Kidney (tissue), 14 donors: ENCODE results near the gene MACROD2. TPM values are rescaled to one million over a fixed set of nuclear protein-coding genes. Genes with fewer than 3 reads are reported as not detected.

Experiments
- DNase-seq, 5 donors: peaks; one replicate each; pipeline ENCODE4 v3.0.0-alpha.2; 2013 to 2020
- FAIRE-seq: peaks from 2 replicates; lab custom pipeline; 2012; peaks lifted over from hg19 to GRCh38; lab: Jason Lieb, UNC
- H3K27ac ChIP-seq, 2 donors: one replicate each; pipeline ENCODE4 v1.7.0; 2013; ENCODE audit warnings: low read depth in 2 of 2, low read length in 2 of 2, inconsistent platforms in 1 of 2
- H3K27me3 ChIP-seq: one replicate; pipeline ENCODE4 v1.7.1; 2013; ENCODE audit warnings: low read length, inconsistent platforms; ENCODE audit not compliant: control insufficient read depth, insufficient read depth
- H3K36me3 ChIP-seq, 3 donors: one replicate each; pipeline versions ENCODE4 v1.7.0 to v1.7.1; 2013; ENCODE audit warnings: low read length in 3 of 3, control low read depth in 1 of 3, inconsistent platforms in 1 of 3; ENCODE audit not compliant: insufficient read depth in 3 of 3, control insufficient read depth in 2 of 3
- H3K4me1 ChIP-seq, 3 donors: one replicate each; pipeline versions ENCODE4 v1.7.0 to v1.7.1; 2013; ENCODE audit warnings: low read length in 3 of 3, inconsistent platforms in 1 of 3, low read depth in 1 of 3; ENCODE audit not compliant: control insufficient read depth in 2 of 3, insufficient read depth in 2 of 3
- H3K4me3 ChIP-seq, 3 donors: one replicate each; pipeline versions ENCODE4 v1.7.0 to v1.8.1; 2013; ENCODE audit warnings: low read length in 3 of 3, control low read depth in 1 of 3, inconsistent platforms in 1 of 3
- H3K9ac ChIP-seq, 3 donors: one replicate each; pipeline versions ENCODE4 v1.7.0 to v1.7.1; 2013; ENCODE audit warnings: low read length in 3 of 3, control low read depth in 1 of 3, inconsistent platforms in 1 of 3
- H3K9me3 ChIP-seq, 3 donors: one replicate each; pipeline versions ENCODE4 v1.7.0 to v1.7.1; 2013; ENCODE audit warnings: low read length in 3 of 3, control low read depth in 1 of 3, inconsistent platforms in 1 of 3; ENCODE audit not compliant: control insufficient read depth in 2 of 3, insufficient read depth in 1 of 3
- intact Hi-C: fragments of 100-400 bp; cut with DNase I; formaldehyde crosslinking; loops from one replicate; pipeline ENCODE4 v1.11.1; 2022
- polyA plus RNA-seq: library from polyadenylated mRNA; stranded (reverse); fragments of 350-450 nt; fragmentation: Illumina TruSeq; extraction: RNeasy Lipid Tissue Mini Kit (QIAGEN cat#74804); gene quantifications from one replicate; pipeline ENCODE4 v1.2.3, GENCODE V29; 2014; ENCODE audit warnings: low read depth, low replicate concordance; ENCODE audit not compliant: insufficient read depth
- total RNA-seq: library from RNA; stranded (reverse); fragmentation: NEBNext Ultra II Directional; extraction: Animal tissue kit (Norgen Biotek cat#: 25700); gene quantifications from one replicate; pipeline ENCODE4 v1.2.1, GENCODE V29; 2021
- TF ChIP-seq, protein P1 (sequence below): IDR thresholded peaks from 3 replicates; pipeline ENCODE4 v1.5.1; 2012; ENCODE audit warnings: mild to moderate bottlenecking, moderate library complexity, borderline replicate concordance; ENCODE audit not compliant: insufficient read depth; ENCODE audit errors: extremely low read depth
- donor health status: control.
- donor health status: control.
- donor health status: control.
- donor health status: control.
- donor health status: control.
- donor health status: DM: yes; HTN: yes; CAD: no.
- donor health status: Normal renal cell carcinoma (clear cell type).

MACROD2 gene
- total and polyA plus RNA-seq, 2 donors from 2014 or later, result 3.0 to 10.0 TPM

DNA sequence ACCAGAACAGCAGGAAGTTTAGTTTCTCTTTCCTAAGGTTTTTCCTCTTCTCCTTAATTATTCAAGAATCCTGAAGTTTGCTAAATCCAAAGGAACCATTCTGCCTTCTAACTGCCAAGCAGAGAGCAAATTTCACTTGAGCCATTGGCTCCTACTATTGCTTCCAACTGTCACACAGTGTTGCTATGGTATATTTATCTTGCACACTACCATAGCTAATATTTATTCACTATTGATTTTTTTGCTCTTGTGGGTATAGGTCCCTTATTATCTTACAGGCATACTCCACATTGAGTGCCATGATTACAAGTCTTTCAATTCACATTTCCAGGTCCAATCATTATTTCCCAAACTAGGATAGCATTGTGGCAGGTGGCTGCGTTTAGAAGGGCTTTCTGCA is 608.8 kb downstream of the MACROD2 start:
- FAIRE-seq, result no peak
- intact Hi-C loops, result no loop called here
- no peak overlapping the region for H3K4me3 ChIP-seq

DNA sequence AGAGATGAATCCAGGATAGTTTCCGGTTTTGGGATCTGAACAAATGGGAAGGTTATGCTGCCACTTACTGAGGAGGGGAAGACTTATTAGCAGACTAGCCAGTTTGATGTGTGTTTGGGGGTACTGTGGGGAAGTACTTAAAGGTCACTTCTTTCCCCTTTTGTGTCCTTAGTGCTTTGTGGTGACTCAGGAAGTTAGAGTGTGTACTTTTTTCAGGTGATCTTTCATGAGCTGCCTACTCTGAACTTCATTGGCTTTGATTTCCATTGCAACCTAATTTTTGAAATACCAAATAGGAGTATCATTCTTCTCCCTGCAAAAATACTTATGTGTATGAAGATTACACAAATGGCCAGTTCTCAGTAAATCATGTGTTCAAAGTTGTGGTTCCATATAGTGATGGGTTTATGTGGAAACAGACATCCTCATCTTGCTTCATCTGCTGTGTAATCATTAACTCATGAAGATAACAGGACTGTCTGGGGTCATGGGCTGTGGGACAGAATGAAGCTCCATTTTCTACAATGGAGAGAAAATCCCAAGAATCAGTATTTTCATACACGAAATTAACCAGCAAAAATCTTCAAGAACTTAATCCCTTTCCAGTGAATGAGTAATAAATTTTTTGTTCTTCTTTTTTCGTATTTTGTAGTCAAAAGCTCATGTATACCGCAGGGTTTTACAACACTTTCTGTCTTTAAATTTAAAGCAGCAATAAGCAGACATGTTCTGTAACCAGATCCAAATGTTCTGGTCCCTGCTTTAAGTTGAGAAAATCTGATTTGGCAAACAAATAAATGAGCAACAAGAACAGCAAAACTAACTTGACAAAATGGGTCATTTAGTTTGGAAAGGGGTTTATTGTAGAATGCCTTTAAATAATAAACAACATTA is 614.3 kb downstream of the MACROD2 start:
- no peak overlapping the region for H3K4me3 ChIP-seq
- H3K9ac ChIP-seq, result no peak overlapping the region
- DNase-seq (peak in 1 of 5 donors; percentile 28), FAIRE-seq (no peak)
- H3K27ac ChIP-seq, result no peak overlapping the region
- no peaks in the 10 kb centered on the region for H3K27me3 ChIP-seq
- intact Hi-C loops, result no loop called here
- H3K4me1 ChIP-seq, result no peaks in the 10 kb centered on the region
- TF ChIP-seq, protein P1, sequence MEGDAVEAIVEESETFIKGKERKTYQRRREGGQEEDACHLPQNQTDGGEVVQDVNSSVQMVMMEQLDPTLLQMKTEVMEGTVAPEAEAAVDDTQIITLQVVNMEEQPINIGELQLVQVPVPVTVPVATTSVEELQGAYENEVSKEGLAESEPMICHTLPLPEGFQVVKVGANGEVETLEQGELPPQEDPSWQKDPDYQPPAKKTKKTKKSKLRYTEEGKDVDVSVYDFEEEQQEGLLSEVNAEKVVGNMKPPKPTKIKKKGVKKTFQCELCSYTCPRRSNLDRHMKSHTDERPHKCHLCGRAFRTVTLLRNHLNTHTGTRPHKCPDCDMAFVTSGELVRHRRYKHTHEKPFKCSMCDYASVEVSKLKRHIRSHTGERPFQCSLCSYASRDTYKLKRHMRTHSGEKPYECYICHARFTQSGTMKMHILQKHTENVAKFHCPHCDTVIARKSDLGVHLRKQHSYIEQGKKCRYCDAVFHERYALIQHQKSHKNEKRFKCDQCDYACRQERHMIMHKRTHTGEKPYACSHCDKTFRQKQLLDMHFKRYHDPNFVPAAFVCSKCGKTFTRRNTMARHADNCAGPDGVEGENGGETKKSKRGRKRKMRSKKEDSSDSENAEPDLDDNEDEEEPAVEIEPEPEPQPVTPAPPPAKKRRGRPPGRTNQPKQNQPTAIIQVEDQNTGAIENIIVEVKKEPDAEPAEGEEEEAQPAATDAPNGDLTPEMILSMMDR, result no peak
- H3K9me3 ChIP-seq, result no peaks in the 10 kb centered on the region
- H3K36me3 ChIP-seq, result no peaks in the 10 kb centered on the region

More for the DNA sequence above, 608.8 kb downstream of the MACROD2 start:
- Histone ChIP-seq H3K4me1 (no peaks in the 10 kb centered on the region), H3K36me3 (no peaks in the 10 kb centered on the region), H3K9ac (no peak overlapping the region), H3K9me3 (no peaks in the 10 kb centered on the region), H3K27me3 (no peaks in the 10 kb centered on the region), H3K27ac (no peak overlapping the region)
- DNase-seq, result no peak
- TF ChIP-seq, protein P1, result no peak

DNA sequence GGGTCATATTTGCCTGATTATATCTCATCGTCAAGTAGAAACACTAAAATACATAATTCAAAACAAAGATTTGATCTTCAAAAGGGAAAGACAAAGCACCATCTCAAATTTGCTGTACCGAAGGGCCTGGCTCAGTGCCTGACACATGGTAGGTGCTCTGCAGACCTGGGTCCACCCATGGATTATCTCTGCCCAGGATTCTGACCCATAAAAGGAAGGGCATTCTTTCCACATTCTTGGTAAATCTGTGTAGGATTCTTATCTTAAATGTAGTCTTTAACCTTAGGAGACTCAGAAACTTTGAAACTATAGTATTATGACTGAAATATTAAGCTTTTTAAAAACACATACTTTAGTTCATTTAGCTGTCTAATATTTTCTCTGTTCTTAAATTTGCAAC is 616.2 kb downstream of the MACROD2 start:
- FAIRE-seq (no peak), DNase-seq (no peak)
- Histone ChIP-seq H3K4me1 (no peaks in the 10 kb centered on the region), H3K9ac (no peak overlapping the region), H3K9me3 (no peaks in the 10 kb centered on the region), H3K27ac (no peak overlapping the region), H3K36me3 (no peaks in the 10 kb centered on the region), H3K4me3 (no peak overlapping the region), H3K27me3 (no peaks in the 10 kb centered on the region)
- intact Hi-C loops, result no loop called here
- TF ChIP-seq, protein P1, result no peak
